ENCODE results near the gene SPRYD4.
"Not testable (repeated sequence)": the region's sequence is repeated elsewhere in the genome, so short reads cannot be mapped to it uniquely, and the experiment has no call there.

SPRYD4 gene

DNA sequence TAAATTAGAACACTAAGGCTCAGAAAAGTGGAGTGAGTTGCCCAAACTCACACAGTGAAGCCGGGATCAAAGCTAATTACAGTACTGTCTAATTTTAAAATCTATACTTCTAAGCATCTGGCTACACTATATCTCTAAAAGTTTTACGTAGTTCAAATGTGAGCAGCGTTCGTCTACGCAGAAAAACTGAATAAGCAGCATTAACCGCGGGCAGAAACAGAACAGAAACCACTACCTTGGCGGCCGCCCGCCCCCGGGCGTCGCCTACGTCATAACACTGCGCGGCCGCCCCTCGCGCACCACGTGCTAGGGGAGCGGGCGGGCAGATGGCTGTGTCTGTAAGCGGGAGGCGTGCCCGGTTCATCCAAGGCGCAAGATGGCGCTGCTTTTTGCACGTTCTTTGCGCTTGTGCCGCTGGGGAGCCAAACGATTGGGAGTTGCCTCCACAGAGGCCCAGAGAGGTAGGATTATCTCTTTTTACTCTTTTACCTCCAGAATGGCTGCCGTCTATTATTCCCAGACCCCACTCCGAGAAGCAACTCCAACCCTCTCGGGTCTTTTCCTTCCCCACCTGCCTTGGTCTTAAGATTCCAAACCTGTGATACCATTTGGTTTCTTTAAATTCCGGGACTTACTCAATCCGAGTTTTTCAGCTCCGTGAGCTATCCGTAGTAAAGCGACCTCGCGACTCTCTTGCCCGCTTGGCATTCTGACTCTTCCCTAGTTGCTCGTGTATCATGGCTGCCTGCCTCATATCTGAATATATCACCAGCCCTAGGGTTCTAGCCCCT lies at the start of gene SPRYD4:
Gene SPRYD4, plus strand, starts transcription at position 363 of the 791 bp plus-strand sequence. Its CDS starts 14 bp downstream, at position 377.
- H3K27ac Mint-ChIP-seq: peak within 1 kb of the TSS; percentile 98
- H3K36me3 Mint-ChIP-seq: peaks cover 7% of the 10 kb centered on the region
- H3K9me3 Mint-ChIP-seq: no peaks in the 10 kb centered on the region
- H3K4me1 Mint-ChIP-seq: peaks cover 35% of the 10 kb centered on the region
- peak within 1 kb of the TSS; percentile 89 for H3K4me3 Mint-ChIP-seq
- peak; percentile 95 for DNase-seq
- CTCF ChIA-PET: interaction anchor here (1.2 kb wide), 1 partner anchor 10 kb away, joined by 3 read pairs; no protein-coding TSS in a partner anchor
- H3K27me3 Mint-ChIP-seq: peaks cover 4% of the 10 kb centered on the region

GRCh38 chr12:56420411-56420810 lies 48.0 kb upstream of the SPRYD4 start:
- H3K27ac Mint-ChIP-seq: no peak overlapping the region

DNA sequence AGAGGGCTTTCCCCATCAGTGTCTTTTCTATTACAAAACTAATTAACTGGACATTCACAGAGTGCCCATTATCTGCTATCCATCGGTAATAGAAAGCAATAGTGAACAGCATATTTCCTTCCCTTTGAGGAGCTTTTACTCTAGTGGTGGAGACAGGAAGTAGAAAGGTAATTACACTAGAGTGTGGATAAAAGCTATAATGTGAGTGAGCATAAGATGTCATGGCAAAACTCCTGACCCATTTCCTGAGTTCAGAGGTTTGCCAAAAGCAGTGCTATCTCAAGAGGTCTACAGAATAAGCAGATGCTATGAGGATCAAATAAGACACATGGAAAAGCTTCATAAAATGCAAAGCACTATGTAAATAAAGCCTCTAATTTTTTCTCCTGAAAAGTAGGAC lies 43.2 kb upstream of the SPRYD4 start:
- Mint-ChIP-seq H3K27ac (peak overlapping the region; percentile 0), H3K27me3 (no peaks in the 10 kb centered on the region), H3K4me3 (no peak overlapping the region), H3K36me3 (peaks cover 49% of the 10 kb centered on the region), H3K9me3 (no peaks in the 10 kb centered on the region), H3K4me1 (peaks cover 11% of the 10 kb centered on the region)
- DNase-seq: no peak
- CTCF ChIA-PET: interaction anchor here (1.1 to 2.0 kb wide), 4 partner anchors 17 to 49 kb away, joined by 3 to 5 read pairs (median 3); no protein-coding TSS in a partner anchor

More at GRCh38 chr12:56420411-56420810, 48.0 kb upstream of the SPRYD4 start:
- CTCF ChIA-PET: no interaction called here
- peaks cover 9% of the 10 kb centered on the region for H3K4me1 Mint-ChIP-seq
- H3K4me3 Mint-ChIP-seq: no peak overlapping the region
- no peaks in the 10 kb centered on the region for H3K27me3 Mint-ChIP-seq
- H3K9me3 Mint-ChIP-seq: no peaks in the 10 kb centered on the region
- no peak for DNase-seq
- peaks cover 61% of the 10 kb centered on the region for H3K36me3 Mint-ChIP-seq

DNA sequence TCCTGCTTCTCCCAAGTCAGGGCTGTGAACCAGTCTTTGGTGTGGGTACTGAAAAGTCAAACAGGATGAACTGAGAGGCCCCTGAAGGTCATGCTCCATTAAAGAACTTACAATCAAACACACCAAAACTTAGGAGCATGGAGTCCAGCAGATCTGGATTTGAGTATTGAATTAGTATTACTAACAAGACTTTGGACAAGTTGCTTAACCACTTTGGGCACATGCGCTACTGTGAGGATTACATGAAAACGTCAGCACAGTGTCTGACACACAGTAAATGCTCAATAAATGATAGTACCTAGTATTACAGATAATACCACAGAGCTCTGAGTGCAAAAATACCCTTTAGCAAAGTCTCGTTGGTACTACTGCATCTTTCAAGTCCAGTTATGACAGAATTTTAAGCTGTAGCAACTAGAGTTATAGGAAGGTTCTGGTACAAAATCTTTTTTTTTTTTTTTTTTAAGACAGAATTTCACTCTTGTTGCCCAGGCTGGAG lies 42.4 kb upstream of the SPRYD4 start:
- H3K27me3 Mint-ChIP-seq: no peaks in the 10 kb centered on the region
- CTCF ChIA-PET: interaction anchor here (1.0 to 2.0 kb wide), 3 partner anchors 16 to 66 kb away, joined by 3 to 5 read pairs (median 3); partner anchors contain the start of gene STAT2
- no peak overlapping the region for H3K4me3 Mint-ChIP-seq
- DNase-seq: no peak
- H3K9me3 Mint-ChIP-seq: no peaks in the 10 kb centered on the region
- H3K4me1 Mint-ChIP-seq: peaks cover 11% of the 10 kb centered on the region
- peaks cover 48% of the 10 kb centered on the region for H3K36me3 Mint-ChIP-seq
- no peak overlapping the region for H3K27ac Mint-ChIP-seq

GRCh38 chr12:56431288-56431687 lies 37.1 kb upstream of the SPRYD4 start:
- CTCF ChIA-PET: no interaction called here
- Mint-ChIP-seq H3K36me3 (peaks cover 32% of the 10 kb centered on the region), H3K9me3 (no peaks in the 10 kb centered on the region), H3K27ac (no peak overlapping the region), H3K4me1 (no peaks in the 10 kb centered on the region), H3K4me3 (no peak overlapping the region), H3K27me3 (no peaks in the 10 kb centered on the region)
- DNase-seq: no peak

DNA sequence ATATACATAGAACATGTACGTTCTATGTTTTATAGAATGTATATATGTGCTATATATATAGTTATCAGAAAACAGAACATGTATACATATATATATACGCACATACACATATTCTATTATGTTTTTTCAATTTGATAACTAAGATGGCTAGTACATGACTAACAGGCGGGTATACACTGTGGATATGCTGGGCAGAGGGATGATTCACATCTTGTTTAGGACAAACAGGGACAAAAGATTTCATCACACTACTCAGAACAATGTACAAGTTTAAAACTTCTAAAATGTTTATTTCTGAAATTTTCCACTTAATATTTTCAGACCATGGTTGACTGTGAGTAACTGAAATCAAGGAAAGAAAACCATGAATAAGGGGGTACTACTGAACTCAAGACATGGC lies 36.5 kb upstream of the SPRYD4 start:
- H3K36me3 Mint-ChIP-seq: peaks cover 32% of the 10 kb centered on the region
- no peaks in the 10 kb centered on the region for H3K9me3 Mint-ChIP-seq
- DNase-seq: no peak
- CTCF ChIA-PET: no interaction called here
- no peak overlapping the region for H3K4me3 Mint-ChIP-seq
- no peaks in the 10 kb centered on the region for H3K4me1 Mint-ChIP-seq
- H3K27me3 Mint-ChIP-seq: no peaks in the 10 kb centered on the region
- H3K27ac Mint-ChIP-seq: no peak overlapping the region

DNA sequence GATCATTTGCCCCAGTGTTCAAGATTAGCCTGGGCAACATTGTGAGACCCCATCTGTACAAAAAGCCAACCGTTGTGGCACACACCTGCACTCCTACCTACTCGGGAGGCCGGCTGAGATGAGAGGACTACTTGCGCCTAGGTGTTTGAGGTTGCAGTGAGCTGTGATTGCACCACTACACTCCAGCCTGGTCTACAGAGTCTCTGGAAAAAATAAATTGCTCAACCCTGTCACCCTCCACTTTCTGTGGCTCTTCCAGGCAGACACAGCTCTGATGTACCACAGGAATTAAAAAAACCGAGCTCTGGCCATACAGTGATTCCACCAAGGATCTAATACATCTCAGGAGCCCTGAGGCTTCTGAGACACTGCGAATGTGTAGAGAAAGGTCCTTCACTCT lies 33.5 kb upstream of the SPRYD4 start:
- no peaks in the 10 kb centered on the region for H3K9me3 Mint-ChIP-seq
- no peak for DNase-seq
- H3K27me3 Mint-ChIP-seq: no peaks in the 10 kb centered on the region
- CTCF ChIA-PET: interaction anchor here (0.7 kb wide), 1 partner anchor 167 kb away, joined by 3 read pairs; no protein-coding TSS in a partner anchor
- peaks cover 2% of the 10 kb centered on the region for H3K4me1 Mint-ChIP-seq
- H3K4me3 Mint-ChIP-seq: no peak overlapping the region
- peaks cover 25% of the 10 kb centered on the region for H3K36me3 Mint-ChIP-seq
- H3K27ac Mint-ChIP-seq: no peak overlapping the region

DNA sequence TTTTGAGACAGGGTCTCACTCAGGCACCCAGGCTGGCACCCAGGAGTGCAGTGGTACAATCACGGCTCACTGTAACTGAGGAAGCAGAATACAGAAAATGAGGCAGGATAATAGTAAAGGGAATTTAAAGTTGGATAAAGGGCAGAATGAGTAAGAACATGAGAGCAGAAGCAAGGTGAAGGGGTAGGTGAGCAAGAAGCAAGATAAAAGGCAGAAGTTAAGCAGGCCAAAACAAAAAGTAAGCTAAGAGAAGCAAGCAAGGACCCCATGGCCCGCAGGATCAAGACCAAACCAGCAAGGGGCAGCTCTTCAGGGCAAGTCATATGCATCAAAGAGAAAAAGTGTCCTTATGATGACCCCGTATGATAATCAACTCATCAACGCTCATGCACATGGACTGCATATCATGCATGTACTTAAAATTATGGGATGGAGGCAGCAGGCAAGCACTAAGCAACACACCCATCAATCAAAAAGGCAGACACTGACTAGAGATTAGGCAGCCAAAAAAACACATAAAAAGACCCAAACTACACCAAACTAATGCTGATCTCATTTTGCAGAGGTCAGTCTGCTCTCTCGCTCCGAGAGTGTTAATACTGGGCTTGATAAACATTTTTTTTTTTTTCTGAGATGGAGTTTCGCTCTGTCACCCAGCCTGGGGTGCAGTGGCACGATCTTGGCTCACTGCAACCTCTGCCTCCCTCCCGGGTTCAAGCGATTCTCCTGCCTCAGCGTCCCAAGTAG lies 30.8 kb upstream of the SPRYD4 start:
- no peaks in the 10 kb centered on the region for H3K9me3 Mint-ChIP-seq
- H3K4me3 Mint-ChIP-seq: no peak overlapping the region
- no peaks in the 10 kb centered on the region for H3K27me3 Mint-ChIP-seq
- DNase-seq: no peak
- peak overlapping the region; percentile 29 for H3K27ac Mint-ChIP-seq
- CTCF ChIA-PET: interaction anchor here (1.2 kb wide), 1 partner anchor 25 kb away, joined by 3 read pairs; no protein-coding TSS in a partner anchor
- peaks cover 9% of the 10 kb centered on the region for H3K4me1 Mint-ChIP-seq
- peaks cover 17% of the 10 kb centered on the region for H3K36me3 Mint-ChIP-seq

GRCh38 chr12:56443208-56443607 lies 25.2 kb upstream of the SPRYD4 start:
- H3K9me3 Mint-ChIP-seq, DNase-seq, H3K27ac Mint-ChIP-seq, CTCF ChIA-PET, H3K4me3 Mint-ChIP-seq, H3K27me3 Mint-ChIP-seq: not testable (repeated sequence)
- Mint-ChIP-seq H3K4me1 (peaks cover 26% of the 10 kb centered on the region), H3K36me3 (peaks cover 32% of the 10 kb centered on the region)

GRCh38 chr12:56448860-56449621 lies 19.3 kb upstream of the SPRYD4 start, which contains the start of gene TIMELESS:
Gene TIMELESS, minus strand, starts transcription at chr12:56449426. Its CDS starts 15,256 bp downstream, at chr12:56434170.
- DNase-seq: peak; percentile 90
- peak within 1 kb of the TSS; percentile 84 for H3K4me3 Mint-ChIP-seq

GRCh38 chr12:56449622-56449984 lies 18.8 kb upstream of the SPRYD4 start:
- Mint-ChIP-seq H3K36me3 (peaks cover 6% of the 10 kb centered on the region), H3K27ac (peak overlapping the region; percentile 83), H3K9me3 (no peaks in the 10 kb centered on the region), H3K4me3 (peak overlapping the region; percentile 84), H3K27me3 (peaks cover 14% of the 10 kb centered on the region), H3K4me1 (peaks cover 23% of the 10 kb centered on the region)
- no peak for DNase-seq
- CTCF ChIA-PET: interaction anchor here (1.4 to 2.3 kb wide), 4 partner anchors 12 to 90 kb away, joined by 4 to 11 read pairs (median 8); partner anchors contain the start of gene STAT2

More at GRCh38 chr12:56448860-56449621, 19.3 kb upstream of the SPRYD4 start, which contains the start of gene TIMELESS:
- H3K9me3 Mint-ChIP-seq: peaks cover 2% of the 10 kb centered on the region
- H3K36me3 Mint-ChIP-seq: peaks cover 11% of the 10 kb centered on the region
- peak within 1 kb of the TSS; percentile 83 for H3K27ac Mint-ChIP-seq
- peaks cover 27% of the 10 kb centered on the region for H3K4me1 Mint-ChIP-seq
- peaks cover 13% of the 10 kb centered on the region for H3K27me3 Mint-ChIP-seq
- CTCF ChIA-PET: interaction anchor here (0.7 to 2.3 kb wide), 5 partner anchors 12 to 724 kb away, joined by 3 to 11 read pairs (median 6); partner anchors contain the start of gene STAT2

GRCh38 chr12:56450241-56450640 lies 18.1 kb upstream of the SPRYD4 start:
- Mint-ChIP-seq H3K4me1 (peaks cover 19% of the 10 kb centered on the region), H3K27ac (no peak overlapping the region), H3K4me3 (no peak overlapping the region), H3K9me3 (no peaks in the 10 kb centered on the region), H3K36me3 (peaks cover 3% of the 10 kb centered on the region), H3K27me3 (peaks cover 21% of the 10 kb centered on the region)
- CTCF ChIA-PET: interaction anchor here (2.3 kb wide), 1 partner anchor 14 kb away, joined by 11 read pairs; no protein-coding TSS in a partner anchor
- no peak for DNase-seq

- H3K4me3 Mint-ChIP-seq: no peak overlapping the region
- H3K4me1 Mint-ChIP-seq: peaks cover 19% of the 10 kb centered on the region
- H3K27me3 Mint-ChIP-seq: peaks cover 27% of the 10 kb centered on the region
- no peak for DNase-seq
- CTCF ChIA-PET: interaction anchor here (0.8 kb wide), 1 partner anchor 13 kb away, joined by 3 read pairs; no protein-coding TSS in a partner anchor
- H3K9me3 Mint-ChIP-seq: no peaks in the 10 kb centered on the region
- no peak overlapping the region for H3K27ac Mint-ChIP-seq
- peaks cover 3% of the 10 kb centered on the region for H3K36me3 Mint-ChIP-seq
Observed at GRCh38 chr12:56451147-56451546, 17.2 kb upstream of the SPRYD4 start.
